HG03095 (cell line): ENCODE data around the gene AKR1C4.

ENCODE experiments used
- ATAC-seq: cut with Tn5 transposase; IDR thresholded peaks from one replicate; pipeline ENCODE4 v1.9.1; 2021; ENCODE audit warnings: moderate library complexity; ENCODE audit not compliant: unreplicated experiment

Gene AKR1C4

GRCh38 chr10:5265139-5265538 lies 68.5 kb downstream of the AKR1C4 start:
- ATAC-seq: no peak

- ATAC-seq: no peak
Measured at GRCh38 chr10:5266351-5266750, 69.7 kb downstream of the AKR1C4 start.

DNA sequence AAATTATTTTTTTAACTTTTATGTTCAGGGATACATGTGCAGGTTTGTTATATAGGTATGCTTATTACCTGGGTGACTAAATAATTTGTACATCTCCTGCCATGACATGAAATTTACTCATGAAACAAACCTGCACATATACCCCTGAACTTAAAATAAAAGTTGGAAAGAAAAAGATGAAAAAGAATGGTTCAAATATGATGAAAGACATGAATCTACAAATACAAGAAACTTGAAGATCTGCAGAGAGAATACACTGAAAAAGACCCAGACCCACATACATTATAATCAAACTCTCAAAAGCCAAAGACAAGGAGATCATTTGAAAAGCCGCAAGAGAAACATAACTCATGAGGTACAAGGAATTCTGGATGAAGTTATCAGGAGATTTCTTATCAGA lies 70.2 kb downstream of the AKR1C4 start:
- no peak for ATAC-seq

DNA sequence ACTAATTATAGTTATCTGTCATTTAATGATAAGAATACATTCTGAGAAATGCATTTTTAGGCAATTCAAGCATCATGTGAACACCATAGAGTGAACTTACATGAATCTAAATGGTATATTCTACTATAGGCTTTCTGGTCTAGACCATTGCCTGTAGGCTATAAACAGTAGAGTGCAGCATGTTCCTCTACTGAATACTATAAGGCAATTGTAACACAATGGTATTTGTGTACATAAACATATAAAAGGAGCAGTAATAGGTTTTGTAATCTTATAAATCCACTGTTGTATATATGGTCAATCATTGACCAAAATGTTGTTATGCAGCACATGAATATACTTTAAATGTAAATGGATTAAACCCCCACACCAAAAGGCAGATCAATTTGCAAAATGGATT lies 71.6 kb downstream of the AKR1C4 start:
- ATAC-seq: no peak
